Glomerular visceral epithelial cell (primary cell): ENCODE measurements around the gene HRAS.

ENCODE experiments used
- DNase-seq: peaks from one replicate; pipeline ENCODE4 v3.0.0-alpha.2; 2016; ENCODE audit errors: extremely low spot score

HRAS gene

GRCh38 chr11:512761-513595 is 22.4 kb downstream of the HRAS start:
- DNase-seq: no peak

GRCh38 chr11:508956-509355 is 26.4 kb downstream of the HRAS start:
- no peak for DNase-seq

- DNase-seq: no peak
These were observed 27.5 kb downstream of the HRAS start for GRCh38 chr11:507727-508515.

GRCh38 chr11:506995-507726 is 28.2 kb downstream of the HRAS start, which contains the start of gene RNH1:
Gene RNH1, minus strand, starts transcription at chr11:507242. Its CDS starts 5,080 bp downstream, at chr11:502162.
- peak; percentile 96 for DNase-seq

- peak; percentile 96 for DNase-seq
These were observed 29.0 kb downstream of the HRAS start for GRCh38 chr11:506238-506994.

- no peak for DNase-seq
These were observed 30.4 kb downstream of the HRAS start for GRCh38 chr11:504994-505344.

- no peak for DNase-seq
These were observed 31.1 kb downstream of the HRAS start for GRCh38 chr11:504053-504993.

GRCh38 chr11:503179-503981 is 32.0 kb downstream of the HRAS start:
- no peak for DNase-seq

GRCh38 chr11:502288-503178 is 32.8 kb downstream of the HRAS start:
- DNase-seq: no peak

GRCh38 chr11:501683-502287 is 33.6 kb downstream of the HRAS start:
- no peak for DNase-seq

- no peak for DNase-seq
These were observed 34.2 kb downstream of the HRAS start for GRCh38 chr11:501001-501682.

- no peak for DNase-seq
These were observed 35.9 kb downstream of the HRAS start for GRCh38 chr11:499201-500076.

GRCh38 chr11:498297-499181 is 36.8 kb downstream of the HRAS start:
- no peak for DNase-seq

GRCh38 chr11:497565-498296 is 37.6 kb downstream of the HRAS start:
- no peak for DNase-seq
